ENCODE results near the gene EFL1. TPM values are rescaled to one million over a fixed set of nuclear protein-coding genes. Genes with fewer than 3 reads are reported as not detected.

EFL1 gene
- total RNA-seq, 3 donors from 2014 or later (not counting 1 experiment from before 2014, with no cell fraction given) = 17.1 to 29.6 (median 20.6) TPM

DNA sequence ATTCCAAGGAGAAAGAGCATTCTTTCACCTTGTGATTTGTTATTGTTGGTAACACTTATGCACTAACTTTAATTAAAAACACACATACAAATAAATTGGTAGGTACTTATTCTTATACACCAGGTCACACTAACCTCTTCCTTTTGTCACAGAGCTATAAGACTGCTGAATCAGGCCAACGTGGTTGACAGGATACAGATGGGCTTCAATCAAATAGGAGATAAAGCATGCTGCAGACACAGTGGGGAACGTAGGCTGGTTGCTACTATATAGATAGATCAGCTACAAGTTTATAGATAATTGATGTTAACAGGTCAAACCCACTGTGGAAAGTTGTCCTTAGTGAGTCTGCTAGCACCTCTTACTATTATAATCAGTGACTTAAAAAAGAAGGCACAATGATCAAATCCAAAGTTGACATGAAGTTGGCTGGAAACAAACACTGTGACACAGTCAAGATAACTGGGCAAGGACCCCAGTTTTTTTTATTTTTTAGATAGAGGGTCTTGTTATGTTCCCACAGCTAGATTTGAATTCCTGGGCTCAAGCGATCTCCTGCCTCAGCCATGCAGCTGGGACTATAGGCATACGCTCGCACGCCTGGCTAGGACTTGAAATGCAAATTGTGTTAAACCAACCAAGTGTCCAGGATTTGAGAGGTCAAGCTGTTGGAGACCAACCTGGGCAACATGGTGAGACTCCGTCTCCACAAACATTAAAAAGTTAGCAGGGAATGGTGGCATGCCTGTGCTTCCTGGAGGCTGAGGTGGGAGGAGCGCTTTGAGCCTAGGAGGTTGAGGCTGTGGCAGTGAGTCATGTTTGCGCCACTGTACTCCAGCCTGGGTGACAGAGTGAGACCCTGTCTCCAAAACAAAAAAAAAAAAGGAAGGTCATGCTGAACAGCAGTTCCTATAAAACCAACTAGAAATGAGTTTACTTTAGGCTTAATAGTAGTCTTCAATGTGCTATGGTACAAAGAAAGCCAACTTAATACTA lies 118.8 kb downstream of the EFL1 start:
- ATAC-seq (no peak), DNase-seq (no peak)
- Mint-ChIP-seq H3K27me3 (ENCODE audit: low read depth in 2 of 2) (no peaks in the 10 kb centered on the region), H3K27ac (no peak overlapping the region), H3K4me3 (no peak overlapping the region), H3K4me1 (no peaks in the 10 kb centered on the region), H3K9me3 (no peaks in the 10 kb centered on the region), H3K36me3 (no peaks in the 10 kb centered on the region)
- Histone ChIP-seq H3K36me3 (ENCODE audit: control insufficient read depth, insufficient read depth, low read length) (peaks cover 11% of the 10 kb centered on the region), H3K4me3 (ENCODE audit: low read length) (no peak overlapping the region), H3K27ac (ENCODE audit: low read length) (no peak overlapping the region), H3K4me1 (ENCODE audit: control insufficient read depth, insufficient read depth, low read length) (no peaks in the 10 kb centered on the region), H3K27me3 (ENCODE audit: control insufficient read depth, insufficient read depth, low read length) (no peaks in the 10 kb centered on the region), H3K9me3 (ENCODE audit: control insufficient read depth, insufficient read depth, low read length) (no peaks in the 10 kb centered on the region)
- WGBS (ENCODE audit: insufficient coverage) = 84% methylated on average over 9 of the region's 9 CpGs
- no peak for TF ChIP-seq CTCF (IDR thresholded peaks at IDR 0.05)
- intact Hi-C loops (cut with micrococcal nuclease) = no loop called here

DNA sequence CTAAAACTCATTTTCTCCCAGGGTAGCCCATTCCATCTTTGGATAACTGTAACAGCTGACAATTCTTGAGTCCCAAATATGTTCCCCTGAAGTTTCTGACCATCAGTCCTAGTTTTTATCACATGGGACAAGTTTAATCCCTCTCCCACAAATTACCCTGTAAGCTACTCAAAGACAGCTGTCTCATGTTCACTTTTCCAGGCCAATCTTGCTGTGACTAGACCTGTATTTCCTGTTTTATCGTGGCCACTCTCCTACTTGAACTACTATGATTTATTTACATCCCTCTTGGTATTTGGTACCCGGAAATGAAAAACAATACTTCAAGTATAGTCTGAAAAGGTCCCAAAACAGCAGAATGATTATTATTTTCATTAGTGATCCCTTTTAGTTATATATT lies 121.6 kb downstream of the EFL1 start:
- Histone ChIP-seq H3K27ac (ENCODE audit: low read length) (no peak overlapping the region), H3K36me3 (ENCODE audit: control insufficient read depth, insufficient read depth, low read length) (peaks cover 25% of the 10 kb centered on the region), H3K27me3 (ENCODE audit: control insufficient read depth, insufficient read depth, low read length) (no peaks in the 10 kb centered on the region), H3K4me3 (ENCODE audit: low read length) (no peak overlapping the region), H3K9me3 (ENCODE audit: control insufficient read depth, insufficient read depth, low read length) (no peaks in the 10 kb centered on the region), H3K4me1 (ENCODE audit: control insufficient read depth, insufficient read depth, low read length) (no peaks in the 10 kb centered on the region)
- intact Hi-C loops (cut with micrococcal nuclease) = loop anchor here (2.0 kb wide), 1 partner anchor 32 kb away; no protein-coding TSS in a partner anchor
- WGBS (ENCODE audit: insufficient coverage) = 30% methylated on average over 1 of the region's 2 CpGs
- Mint-ChIP-seq H3K27ac (no peak overlapping the region), H3K4me1 (no peaks in the 10 kb centered on the region), H3K9me3 (no peaks in the 10 kb centered on the region), H3K4me3 (no peak overlapping the region), H3K36me3 (no peaks in the 10 kb centered on the region), H3K27me3 (ENCODE audit: low read depth in 2 of 2) (no peaks in the 10 kb centered on the region)
- ATAC-seq (no peak), DNase-seq (no peak)
- no peak for TF ChIP-seq CTCF (IDR thresholded peaks at IDR 0.05)

GRCh38 chr15:82139823-82140268 lies 122.7 kb downstream of the EFL1 start:
- peak; percentile 71 for TF ChIP-seq CTCF (IDR thresholded peaks at IDR 0.05)
- 25% methylated on average over 5 of the region's 5 CpGs for WGBS (ENCODE audit: insufficient coverage)
- peaks cover 1% of the 10 kb centered on the region for H3K36me3 Mint-ChIP-seq
- Histone ChIP-seq H3K4me3 (ENCODE audit: low read length) (no peak overlapping the region), H3K27ac (ENCODE audit: low read length) (no peak overlapping the region), H3K9me3 (ENCODE audit: control insufficient read depth, insufficient read depth, low read length) (no peaks in the 10 kb centered on the region), H3K36me3 (ENCODE audit: control insufficient read depth, insufficient read depth, low read length) (peaks cover 31% of the 10 kb centered on the region), H3K27me3 (ENCODE audit: control insufficient read depth, insufficient read depth, low read length) (no peaks in the 10 kb centered on the region), H3K4me1 (ENCODE audit: control insufficient read depth, insufficient read depth, low read length) (no peaks in the 10 kb centered on the region)
- no peaks in the 10 kb centered on the region for H3K27me3 Mint-ChIP-seq (ENCODE audit: low read depth in 2 of 2)
- no peak overlapping the region for H3K4me3 Mint-ChIP-seq
- no peak overlapping the region for H3K27ac Mint-ChIP-seq
- ATAC-seq (peak in 1 of 3 donors; percentile 28), DNase-seq (peak in 1 of 2 donors; percentile 51)
- intact Hi-C loops (cut with micrococcal nuclease) = loop anchor here (2.0 kb wide), 1 partner anchor 31 kb away; no protein-coding TSS in a partner anchor
- H3K9me3 Mint-ChIP-seq = no peaks in the 10 kb centered on the region
- H3K4me1 Mint-ChIP-seq = no peaks in the 10 kb centered on the region

All from natural killer cell (primary cell).